GM19099 (cell line): ENCODE data around the gene RNF112.

Source experiments
- POLR2A ChIP-seq: IDR thresholded peaks from 3 replicates; pipeline ENCODE4 v1.6.1; 2011; ENCODE audit warnings: low read depth; ENCODE audit not compliant: insufficient read length; ENCODE audit errors: extremely low read depth

RNF112 gene

DNA sequence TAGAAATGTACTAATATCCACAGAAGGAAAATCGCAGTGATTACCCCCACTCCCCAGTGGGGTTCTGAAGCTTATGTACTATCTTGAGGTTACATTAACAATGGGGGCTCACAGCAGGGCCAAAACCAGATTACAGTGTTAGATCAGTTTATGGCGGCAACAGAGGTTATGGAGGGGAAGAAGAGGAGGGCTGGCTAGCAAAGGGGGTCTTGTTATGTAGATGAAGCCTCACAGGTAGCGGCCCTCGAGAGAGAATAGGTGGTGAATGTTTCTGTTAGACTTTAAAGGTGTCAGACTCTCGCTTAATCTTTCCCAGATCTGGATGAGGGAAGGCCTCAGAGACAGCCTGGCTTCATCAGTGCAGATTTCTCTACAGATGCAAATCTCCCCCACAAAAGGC is 22.2 kb downstream of the RNF112 start:
- TF ChIP-seq POLR2A = no peak

DNA sequence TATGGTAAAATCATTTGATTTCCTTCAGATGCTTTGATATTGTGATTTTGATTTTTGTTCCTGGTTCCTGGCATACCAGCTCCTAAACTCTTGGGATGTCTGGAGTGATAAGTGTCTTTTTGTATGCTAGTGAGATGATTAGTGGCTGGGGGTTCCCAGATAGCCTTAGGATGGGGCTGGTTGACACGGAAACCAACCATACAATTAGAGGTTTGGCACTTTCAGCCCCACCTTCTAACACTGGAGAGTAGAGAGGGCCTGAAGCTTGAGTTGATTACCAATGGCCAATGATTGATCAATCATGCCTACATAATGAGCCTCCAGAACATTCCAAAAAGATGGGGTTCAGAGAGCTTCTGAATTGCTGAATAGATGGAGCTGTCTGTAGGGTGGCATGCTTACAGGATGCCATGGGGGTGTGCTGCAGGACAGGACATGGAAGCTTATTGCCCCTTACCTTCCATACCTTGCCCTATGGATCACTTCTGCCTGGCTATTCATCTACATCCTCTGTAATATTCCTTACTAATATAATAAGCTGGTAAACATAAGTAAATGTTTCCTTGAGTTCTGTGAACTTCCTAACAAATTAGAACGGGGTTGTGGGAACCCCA is 22.8 kb downstream of the RNF112 start:
- TF ChIP-seq POLR2A = no peak

GRCh38 chr17:19440421-19440820 is 29.4 kb downstream of the RNF112 start:
- no peak for TF ChIP-seq POLR2A

DNA sequence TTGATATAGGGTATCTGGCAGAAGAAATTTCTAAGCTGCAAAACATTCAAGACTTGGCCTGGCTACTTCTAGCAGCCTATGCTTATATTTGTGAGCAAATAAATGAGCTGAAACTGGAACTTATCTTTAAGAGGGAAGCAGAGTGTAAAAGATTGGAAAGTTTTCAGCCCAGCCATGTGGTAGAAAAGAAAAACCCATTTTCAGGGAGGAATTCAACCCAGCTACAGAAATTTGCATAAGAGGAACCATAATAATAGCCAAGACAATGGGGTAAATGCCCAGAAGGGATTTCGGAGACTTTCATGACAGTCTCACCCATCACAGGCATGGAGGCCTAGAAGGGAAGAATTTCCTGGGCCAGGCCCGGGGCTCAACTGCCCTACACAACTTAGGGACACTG is 31.7 kb downstream of the RNF112 start:
- no peak for TF ChIP-seq POLR2A

- TF ChIP-seq POLR2A = no peak
These were observed 32.1 kb downstream of the RNF112 start for GRCh38 chr17:19443148-19443547.

DNA sequence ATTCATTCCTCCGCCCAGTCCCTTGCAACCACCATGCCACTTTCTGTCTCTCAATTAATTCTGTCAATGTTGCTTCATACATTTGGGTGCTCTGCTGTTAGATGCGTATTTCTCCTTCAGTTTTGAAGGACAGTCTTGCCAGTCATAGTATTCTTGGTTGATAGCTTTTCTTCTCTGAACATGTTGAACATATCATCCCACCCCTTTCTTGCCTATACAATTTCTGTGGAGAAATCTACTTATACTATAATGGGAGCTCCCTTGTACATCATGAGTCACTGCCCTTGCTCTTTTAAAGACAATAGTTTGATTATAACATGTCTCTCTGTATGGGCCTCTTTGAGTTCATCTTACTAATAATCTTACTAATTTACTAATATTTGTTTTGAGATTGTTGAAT is 34.1 kb downstream of the RNF112 start:
- no peak for TF ChIP-seq POLR2A

DNA sequence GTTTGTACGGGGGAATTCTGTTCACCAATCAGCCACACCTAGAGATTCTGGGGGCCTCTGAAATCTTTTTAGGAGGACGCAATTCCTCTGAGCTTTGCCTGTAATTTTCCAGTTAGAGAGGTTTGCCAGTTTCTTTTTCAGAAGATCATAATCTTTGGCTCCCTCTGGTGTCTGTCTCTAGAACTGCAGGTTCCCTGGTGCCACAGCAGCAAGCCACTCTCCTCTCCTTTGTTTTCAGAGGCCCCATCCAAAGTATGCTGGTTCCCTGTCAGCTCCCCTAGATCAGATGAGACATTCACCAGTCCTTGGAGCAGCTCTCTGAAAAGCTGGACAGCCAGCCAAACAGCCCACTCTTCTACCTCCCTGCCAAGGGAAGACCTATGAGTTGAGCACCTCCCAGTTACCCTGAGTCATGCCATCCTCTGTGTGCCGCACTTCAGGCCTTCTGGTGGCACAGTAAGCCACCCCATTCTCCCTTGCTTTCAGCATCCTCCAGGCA is 36.1 kb downstream of the RNF112 start:
- no peak for TF ChIP-seq POLR2A

DNA sequence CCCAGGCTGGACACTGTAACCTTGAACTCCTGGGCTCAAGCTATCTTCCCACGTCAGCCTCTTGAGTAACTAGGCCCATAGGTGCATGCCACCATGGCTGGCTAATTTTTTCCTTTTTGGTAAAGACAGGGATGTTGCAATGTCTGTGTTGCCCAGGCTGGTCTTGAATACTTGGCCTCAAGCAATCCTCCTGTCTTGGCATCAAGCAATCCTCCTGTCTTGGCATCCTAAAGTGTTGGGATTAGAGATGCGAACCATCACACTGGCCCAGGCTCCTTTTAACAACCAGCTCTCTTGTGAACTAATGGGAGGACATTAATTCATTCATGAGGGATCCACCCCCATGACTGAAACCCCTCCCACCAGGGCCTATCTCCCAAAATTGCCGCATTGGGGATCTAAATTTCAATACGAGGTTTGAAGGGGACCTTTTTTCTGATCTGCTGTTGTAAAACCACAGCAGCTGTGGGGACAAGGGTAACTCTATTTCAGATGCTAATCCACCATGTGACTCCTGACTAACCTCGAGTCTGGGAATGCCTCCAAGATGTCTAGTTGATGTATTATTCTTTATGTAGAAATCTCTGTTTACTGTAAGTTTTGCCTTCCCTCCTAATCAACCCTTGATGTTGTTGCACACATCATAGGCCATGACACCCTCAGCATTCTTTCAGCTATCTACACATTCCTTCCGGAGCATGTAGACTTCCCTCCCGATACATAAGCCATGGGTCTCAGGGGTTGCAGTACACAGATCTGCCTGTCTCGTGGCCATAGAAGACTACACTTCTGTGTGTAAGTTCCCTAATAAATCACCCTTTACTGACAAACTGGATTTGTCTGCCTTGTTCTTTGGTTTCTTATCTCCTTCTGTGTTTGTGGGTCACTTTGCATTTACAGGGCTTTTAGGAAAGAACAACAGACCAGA is 37.6 kb downstream of the RNF112 start:
- no peak for TF ChIP-seq POLR2A

DNA sequence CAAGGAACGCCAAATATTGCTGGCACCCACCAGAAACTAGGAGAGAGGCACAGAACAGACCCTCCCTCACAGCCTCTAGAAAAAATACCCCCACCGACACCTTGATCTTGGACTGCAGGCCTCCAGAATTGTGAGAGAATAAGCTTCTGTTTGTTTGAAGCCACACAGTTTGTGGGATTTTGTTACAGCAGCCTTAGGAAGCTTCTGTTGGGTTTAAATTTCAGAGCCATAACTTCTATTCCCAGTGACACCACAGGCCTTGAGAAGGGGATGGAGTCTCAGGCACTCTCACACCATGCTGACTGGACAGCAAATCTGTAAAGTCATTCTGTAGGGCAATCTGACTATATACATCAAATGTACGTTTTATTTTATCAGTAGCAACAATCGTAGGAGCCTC is 38.6 kb downstream of the RNF112 start:
- no peak for TF ChIP-seq POLR2A

DNA sequence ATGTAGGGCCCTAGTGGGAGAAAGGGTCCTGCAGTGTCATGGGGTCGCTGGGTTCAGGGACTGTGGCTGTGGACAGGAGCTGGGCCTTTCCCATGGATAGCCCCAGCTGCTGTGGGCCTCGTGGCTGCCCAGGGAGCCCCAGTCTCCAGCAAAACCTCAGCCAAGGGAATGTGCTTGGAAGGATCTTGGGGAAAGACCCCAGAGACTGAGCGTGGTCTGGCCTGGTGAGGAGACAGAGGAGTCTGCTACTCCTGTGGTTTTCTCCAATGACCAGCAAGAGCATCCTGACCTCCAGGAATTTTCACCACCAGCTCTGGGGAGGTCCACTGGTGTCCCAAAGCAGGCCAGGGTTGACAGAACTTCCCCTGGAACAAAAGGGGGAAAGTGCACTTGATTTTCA is 42.3 kb downstream of the RNF112 start:
- no peak for TF ChIP-seq POLR2A

GRCh38 chr17:19454074-19454473 is 43.0 kb downstream of the RNF112 start:
- no peak for TF ChIP-seq POLR2A

- TF ChIP-seq POLR2A = no peak
These were observed 45.2 kb downstream of the RNF112 start for GRCh38 chr17:19456016-19456927.

- TF ChIP-seq POLR2A = no peak
These were observed 46.0 kb downstream of the RNF112 start for GRCh38 chr17:19457046-19457445.

DNA sequence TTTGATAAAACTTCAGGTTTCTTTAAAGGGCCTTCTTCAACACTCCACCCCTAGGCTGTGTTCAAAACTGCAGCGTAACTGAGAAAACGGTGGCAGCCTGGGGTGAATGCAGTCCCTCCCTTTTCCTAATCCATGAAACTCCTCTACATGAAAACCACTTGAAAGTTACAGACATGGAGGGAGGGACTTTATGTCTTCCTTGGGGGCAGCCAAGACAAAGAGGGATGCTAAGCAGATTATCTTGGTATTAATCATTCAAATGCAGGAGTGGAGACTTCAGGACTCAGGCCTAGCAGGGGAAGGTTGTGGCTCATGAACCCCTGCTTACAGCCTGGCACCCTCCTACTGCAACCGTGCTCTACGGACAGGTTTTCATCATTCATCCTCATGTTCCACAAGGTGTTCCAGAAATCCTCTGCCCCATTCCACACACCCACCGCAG is 46.8 kb downstream of the RNF112 start:
- no peak for TF ChIP-seq POLR2A

GRCh38 chr17:19460700-19461099 is 49.7 kb downstream of the RNF112 start:
- no peak for TF ChIP-seq POLR2A
